HG02759 (cell line): ENCODE data around the gene STK33.

Source experiments
- ATAC-seq: cut with Tn5 transposase; IDR thresholded peaks from one replicate; pipeline ENCODE4 v1.9.1; 2021; ENCODE audit warnings: mild to moderate bottlenecking, moderate library complexity; ENCODE audit not compliant: unreplicated experiment

STK33 gene

DNA sequence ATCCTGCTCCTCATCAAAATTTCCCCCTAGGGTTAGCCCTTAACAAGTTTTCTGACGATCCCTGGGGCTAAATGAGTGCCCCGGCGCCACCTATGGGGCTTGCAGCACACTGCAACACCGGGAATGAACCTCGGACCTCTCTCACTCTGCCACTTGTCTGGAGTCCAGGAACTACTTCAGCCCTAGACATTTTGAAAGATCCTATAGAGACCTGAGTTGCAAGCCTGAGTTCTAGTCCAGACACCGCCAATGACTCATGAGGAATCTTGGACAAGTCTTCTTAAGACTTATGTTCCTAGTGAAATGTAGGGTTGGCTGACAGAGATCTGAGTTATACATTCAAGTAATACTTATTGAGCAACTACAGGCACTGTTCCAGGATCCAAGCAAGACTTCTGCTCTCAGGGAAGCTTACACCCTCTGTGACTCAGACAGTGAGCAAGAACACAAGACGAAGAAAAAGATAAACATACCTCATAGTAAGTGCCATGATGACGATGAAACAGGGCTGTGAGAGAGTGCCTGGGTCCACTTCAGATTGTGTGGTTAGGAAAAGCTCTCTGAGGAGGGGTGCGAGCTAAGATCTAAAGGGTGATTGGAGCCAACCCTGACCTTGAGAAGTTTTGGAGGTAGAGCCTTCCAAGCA, 10.2 kb upstream of the STK33 start:
- peak; percentile 91 for ATAC-seq

DNA sequence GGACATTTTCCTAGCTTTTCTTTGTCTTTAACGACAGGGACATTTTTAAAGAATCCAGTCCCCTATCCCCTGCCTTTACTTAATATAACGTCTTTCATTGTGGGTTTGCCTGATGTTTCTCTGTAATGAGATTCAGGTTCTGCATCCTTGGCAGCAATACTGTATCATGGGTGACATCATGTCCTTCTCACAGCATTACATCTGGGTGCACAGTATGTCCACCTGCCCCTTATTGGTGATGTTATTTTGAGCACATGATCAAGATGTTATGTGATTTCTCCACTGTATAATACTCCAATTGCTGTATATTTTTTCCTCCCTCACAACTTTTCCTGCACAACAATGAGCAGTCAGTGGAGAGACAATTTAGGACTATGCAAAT, 9.7 kb upstream of the STK33 start:
- ATAC-seq, result peak; percentile 15

DNA sequence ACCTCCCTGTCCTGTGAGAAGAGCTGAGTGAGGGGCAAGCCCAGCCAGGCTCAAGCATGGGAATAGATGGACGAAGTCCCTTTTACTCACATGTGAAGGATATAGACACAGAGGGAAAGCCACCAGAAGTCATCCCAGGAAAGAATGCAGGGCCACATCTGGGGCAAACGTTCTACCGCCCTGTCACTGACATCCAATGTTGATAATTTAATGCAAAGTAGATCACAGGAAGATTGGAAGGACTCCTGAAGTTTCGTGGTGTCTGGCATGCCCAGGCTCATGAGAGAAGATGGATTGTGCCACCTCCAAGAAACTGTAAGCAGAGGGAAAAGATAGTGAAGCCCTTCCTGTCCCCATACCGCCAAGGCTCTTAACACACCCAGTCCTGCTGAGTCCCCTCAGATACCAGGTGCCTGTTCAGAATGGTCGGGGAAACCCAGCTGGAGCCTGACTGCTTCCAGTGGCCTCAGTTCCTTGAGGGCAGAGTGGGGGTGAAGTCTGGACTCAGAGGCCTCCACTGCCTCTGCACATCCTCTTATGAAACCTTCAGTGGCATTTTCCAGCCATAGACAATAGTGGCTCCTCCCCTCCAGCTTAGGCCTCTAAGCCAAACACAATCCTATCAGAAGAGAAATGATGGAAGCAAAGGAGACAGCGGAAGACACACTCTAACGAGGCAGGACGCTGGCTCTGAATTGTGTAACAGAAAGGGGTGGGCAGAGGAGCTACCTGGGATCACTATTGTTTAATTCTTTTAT, 7.5 kb upstream of the STK33 start:
- no peak for ATAC-seq

DNA sequence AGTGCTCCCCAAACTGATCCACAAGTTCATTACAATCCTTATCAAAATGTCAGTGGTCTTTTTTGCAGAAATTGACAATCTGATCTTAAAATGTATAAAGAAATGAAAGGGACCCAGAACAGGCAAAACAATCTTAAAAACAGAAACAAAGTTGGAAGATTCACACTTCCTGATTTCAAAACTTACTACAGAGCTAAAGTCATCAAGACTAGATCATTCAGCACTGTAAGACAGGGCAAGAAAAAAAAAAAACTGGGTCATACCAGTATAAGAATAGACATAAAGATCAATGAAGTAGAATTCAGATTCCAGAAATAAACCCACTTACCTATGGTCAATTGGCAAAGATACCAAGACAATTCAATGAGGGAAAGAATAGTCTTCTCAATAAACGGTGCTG, 4.5 kb upstream of the STK33 start:
- no peak for ATAC-seq

DNA sequence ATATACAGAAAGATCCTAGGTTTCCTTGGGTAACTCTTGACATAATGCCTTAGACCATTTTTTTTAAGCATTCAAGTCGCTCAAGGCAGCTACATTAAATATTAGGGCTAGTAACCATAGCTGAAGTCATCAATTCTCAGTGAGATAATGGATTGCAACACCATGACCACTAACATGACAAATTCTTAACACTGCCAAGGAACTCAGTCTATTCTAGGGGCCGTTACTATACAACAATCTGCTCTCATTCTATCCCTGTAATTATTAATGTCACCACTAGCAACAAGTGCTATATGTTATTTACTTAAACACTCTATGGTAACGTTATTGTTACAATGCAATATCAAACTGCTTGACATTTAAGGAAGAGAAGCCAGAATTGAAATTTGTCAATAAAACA, 3.2 kb upstream of the STK33 start:
- no peak for ATAC-seq

DNA sequence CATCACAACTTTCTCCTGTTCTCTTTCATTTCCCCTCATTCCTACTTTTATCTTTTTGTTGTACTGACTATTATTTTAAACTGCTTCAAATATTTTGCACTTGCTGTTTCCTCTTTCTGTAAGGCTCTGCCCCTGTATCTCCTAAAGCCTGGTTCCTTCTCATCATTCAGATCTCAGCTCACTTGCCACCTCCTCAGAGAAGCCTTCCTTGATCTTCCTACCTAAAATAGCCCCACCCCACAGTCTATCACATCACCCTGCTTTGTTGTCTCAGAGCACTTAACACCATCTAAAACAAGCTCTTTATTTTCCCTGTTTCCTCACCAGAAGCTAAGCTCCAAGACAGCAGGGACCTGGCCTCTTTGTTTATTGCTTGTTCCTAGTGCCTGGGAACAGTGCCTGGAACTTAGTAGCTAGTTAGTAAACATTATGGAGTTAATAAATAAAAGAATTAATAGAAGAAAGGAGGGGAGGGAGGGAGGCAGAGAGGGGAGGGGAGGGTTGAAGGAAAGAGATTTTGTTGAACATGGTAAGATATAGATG, 2.5 kb upstream of the STK33 start:
- ATAC-seq, result no peak

DNA sequence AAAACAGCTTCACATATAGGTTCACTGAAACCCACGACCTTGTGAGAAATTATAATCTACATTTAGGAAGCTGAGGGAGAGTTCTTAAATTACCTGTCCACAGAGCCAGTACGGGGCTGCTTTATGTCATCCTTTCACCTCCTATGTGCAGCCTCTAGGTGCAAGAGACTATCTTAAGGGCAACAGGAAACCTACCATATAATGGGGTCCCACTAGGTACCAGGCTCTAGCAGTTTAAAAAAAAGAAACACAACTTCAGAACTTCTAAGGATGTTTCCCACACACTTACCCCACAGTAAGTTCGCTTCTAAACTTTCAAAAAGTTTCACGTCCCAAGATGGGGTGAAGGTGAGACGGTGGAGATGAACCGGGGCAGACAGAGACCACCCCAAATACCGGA, 573 bp downstream of the STK33 start:
- ATAC-seq, result peak; percentile 18

DNA sequence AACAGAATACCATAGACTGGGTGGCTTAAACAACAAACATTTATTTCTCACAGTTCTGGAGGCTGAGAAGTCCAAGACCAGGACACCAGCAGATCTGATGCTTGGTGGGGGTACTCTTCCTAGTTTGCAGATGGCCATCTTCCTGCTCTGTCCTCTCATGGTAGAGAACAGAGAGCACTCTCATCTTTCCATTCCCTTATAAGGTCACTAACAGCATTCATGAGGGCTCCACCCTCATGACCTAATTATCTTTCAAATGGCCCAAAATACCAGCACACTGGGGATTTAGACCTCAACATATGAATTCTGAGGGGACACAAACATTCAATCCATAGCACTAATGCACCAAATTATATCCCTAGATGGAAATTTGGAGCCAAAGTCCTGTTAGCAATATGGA, 6.1 kb downstream of the STK33 start:
- no peak for ATAC-seq

DNA sequence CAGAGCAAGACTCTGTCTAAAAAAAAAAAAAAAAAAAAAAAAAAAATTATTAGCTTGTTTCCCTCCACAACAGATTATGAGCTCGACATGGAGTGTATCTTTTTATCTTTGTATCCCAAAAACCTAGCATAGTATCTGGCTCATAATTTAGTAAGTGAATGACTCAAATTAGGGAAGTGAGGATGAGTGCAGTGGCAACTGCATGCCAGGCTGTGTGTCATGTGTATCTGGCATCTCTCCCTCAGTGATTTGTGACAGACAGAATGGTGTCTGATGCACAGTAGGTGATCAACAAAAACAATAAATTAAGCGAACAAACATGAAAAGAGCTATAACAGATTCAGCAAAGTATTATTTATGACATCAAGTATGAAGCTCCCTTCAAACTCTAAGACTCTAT, 7.2 kb downstream of the STK33 start:
- ATAC-seq, result no peak

DNA sequence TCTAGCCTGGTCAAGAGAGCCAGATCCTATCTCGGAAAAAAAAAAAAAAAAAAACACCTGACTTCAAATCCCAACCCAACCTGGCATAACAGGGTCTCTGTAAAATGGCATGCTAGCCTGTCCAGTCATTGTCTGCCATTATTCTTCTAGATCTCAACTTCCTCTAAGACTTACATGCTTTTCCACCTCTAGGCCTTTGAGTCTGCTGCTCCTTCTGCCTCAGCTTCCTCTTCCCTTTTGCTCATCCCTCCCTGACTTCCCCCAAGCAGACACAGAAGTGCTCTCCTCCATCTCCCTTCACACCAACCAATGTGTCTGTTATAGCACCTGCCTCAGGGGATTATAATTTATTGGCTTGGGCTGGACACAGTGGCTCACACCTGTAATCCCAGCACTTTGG, 7.8 kb downstream of the STK33 start:
- no peak for ATAC-seq

DNA sequence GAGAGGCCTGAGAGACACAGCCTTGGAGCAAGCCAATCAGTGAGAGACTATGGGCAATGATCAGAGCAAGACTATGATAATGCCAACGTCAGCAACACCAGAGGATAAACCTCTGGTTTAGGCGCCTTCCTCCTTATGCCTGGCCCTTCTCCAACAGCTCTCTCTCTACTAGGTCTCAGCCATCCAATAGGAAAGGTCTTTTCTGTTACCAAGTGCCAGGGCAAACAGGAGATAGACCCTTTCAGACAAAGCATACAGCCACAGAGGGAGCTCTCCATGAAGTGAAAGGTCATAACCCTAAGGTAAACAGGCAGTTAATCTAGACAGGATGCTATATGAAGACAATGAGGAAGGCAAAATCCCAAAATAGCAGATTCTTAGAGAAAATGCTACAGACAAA, 9.5 kb downstream of the STK33 start:
- no peak for ATAC-seq

DNA sequence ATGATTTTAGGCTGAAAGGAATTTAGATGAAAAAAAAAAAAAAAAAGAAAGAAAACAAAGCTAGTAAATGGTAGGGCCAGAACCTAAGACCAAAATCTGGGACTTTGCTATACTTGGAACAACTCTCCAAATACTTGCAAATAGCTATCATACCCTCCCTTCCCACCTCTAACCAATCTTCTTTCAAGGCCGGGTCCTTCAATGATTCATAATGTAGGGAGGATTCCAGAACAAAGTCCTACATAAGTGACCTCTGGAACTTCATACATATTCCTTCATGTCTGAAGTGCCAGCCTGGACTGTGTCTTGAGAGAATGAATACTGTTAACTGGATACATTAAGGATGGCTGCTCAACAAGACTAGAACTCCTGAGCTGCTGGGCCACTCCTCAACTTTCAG, 9.9 kb downstream of the STK33 start:
- ATAC-seq, result no peak

DNA sequence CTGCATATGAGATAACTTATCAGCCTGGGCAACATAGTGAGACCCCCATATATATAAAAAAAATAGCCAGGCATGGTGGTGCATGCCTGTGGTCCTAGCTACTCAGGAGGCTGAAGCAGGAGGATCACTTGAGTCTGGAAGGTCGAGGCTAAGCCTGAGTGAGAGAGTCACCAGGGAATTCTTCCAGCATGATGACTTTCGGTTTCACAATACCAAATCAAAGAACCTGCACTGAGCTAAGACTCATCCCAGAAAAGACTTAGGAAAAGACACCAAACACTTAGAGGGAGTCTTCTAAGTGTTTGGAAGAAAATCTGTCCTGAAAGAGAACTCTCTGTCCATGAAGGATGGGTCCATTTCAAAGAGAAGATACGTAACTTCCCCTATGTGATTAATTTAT, 12.7 kb downstream of the STK33 start:
- ATAC-seq, result no peak

DNA sequence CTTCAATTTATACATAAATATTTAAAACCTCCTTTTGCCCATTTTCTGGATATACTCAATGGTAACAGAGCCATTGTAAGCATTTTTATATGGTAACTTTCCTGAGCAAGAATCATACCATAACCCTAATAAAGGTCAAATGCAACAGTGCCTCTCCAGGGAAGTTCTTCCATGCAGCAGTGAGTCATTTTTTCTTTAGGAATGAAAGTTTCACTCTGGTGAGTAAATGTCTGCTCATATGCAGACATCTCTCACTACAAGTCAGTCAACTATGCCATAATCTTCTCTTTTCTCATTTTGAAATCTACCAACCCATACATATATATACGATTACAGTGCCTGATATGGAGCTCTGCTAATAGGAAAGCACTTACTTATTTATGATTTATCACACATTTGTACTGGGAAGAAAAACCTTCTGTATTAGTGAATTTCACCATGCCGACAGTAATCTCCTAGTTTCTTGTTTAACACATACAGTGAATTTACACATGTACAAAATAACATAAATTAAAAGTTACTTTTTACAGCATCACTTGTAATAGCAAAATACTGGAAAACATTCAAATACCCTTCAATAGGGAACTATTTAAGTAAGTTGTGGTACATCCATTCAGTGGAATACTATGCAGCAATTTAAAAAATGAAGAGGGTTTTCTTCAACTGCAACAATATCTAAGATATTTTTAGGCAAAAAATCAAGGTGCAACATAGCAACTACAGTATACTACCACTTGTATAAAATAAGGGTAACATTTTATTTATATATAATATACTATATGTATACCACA, 16.0 kb downstream of the STK33 start:
- ATAC-seq, result no peak

DNA sequence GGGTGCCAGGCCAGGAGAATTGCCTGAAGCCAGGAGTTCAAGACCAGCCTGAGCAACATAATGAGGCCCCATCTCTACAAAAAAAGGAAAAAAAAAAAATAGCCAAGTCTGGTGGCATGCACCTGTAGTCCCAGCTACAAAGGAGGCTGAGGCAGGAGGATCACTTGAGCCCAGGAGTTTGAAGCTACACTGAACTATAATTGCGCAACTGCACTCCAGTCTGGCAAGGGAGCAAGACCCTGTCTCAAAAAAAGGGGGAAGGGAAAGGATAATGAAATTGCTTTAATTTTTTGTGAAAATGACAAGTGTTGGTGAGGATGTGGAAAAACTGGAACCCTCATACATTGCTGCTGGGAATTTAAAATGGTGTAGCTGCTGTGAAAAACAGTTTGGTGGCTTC, 19.2 kb downstream of the STK33 start:
- ATAC-seq, result no peak

DNA sequence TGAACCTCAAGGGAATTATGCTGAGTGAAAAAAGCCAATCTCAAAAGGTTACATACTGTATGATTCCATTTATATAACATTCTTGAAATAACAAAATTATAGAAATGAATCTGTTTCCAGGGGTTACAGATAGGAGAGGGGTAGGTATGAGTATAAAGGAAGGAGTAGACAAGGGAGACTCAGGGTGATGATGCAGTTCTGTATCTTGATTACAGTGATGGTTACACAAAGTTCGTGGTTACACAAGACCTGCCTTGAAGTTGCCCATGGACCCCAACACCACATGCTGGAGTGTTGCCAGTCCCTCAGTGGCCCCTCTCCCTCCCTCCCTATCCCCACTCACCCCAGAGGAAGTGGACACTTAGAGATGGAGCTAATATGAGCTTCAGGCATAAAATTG, 20.3 kb downstream of the STK33 start:
- ATAC-seq, result no peak

DNA sequence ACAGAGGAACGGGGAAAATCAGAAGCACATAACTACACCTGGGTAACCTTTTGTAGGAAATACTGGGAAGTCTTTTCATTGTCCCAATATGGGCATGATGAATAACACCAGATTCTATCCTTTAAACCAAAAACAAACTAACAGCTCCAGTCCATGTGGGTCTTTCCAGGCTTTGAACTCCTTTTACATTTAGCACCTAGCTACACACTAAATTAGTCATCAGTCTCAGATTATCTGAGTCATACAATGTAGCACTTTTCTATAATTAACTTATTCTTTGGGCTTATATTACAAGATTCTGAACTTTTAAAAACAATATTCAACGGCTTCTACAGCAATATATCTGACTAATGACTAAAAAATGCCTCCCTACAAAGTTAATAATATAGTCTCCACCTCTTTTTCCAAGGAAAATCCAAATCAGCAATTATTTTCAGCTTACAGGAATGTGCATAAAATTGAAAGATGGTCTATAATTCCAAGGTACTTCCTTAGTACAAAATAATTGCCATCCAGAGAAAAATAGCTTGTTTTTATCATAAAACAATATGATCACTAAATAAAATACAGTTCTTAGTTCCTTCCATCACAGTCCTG, 26.3 kb downstream of the STK33 start:
- ATAC-seq, result no peak

DNA sequence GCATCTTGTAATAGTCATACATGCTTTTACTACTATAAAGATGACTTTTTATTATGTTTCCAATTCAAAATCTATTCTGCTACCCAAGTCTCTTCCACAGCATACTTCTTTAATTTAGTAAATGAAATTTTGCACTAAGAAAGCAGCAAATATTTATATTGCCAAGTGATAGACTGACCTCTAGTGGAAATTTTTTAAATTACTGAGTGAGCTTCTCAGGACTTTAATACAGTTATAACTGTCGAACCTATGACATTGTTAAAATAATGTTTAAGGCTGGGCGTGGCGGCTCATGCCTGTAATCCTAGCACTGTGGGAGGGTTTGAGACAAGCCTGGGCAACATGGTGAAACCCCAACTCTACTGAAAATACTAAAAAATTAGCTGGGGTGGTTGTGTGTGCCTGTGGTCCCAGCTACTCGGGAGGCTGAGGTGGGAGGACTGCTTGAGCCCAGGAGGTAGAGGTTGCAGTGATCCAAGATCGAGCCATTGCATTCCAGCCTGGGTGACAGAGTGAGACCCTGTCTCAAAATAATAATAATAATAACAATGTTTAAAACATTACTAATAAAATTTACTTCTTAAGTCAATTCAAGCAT, 27.3 kb downstream of the STK33 start:
- no peak for ATAC-seq

DNA sequence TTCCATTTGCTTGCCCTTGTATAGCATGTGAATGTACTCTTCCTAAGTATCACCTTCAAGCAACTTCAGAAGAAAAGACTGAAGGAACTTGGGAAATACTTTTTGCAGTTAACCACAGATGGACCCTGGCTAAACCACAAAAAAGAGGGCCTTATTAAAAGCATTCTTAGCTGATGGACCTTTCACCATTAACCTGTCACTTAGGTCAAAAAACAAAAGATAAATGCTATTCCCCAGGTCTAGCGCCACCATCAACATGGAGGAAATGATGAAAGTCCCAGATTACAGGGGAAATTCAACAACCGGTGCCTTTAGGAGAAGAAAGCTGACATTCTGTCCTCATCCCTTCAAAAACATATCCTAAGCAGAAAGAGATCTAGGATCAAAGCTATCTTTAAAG, 29.5 kb downstream of the STK33 start:
- ATAC-seq, result no peak

DNA sequence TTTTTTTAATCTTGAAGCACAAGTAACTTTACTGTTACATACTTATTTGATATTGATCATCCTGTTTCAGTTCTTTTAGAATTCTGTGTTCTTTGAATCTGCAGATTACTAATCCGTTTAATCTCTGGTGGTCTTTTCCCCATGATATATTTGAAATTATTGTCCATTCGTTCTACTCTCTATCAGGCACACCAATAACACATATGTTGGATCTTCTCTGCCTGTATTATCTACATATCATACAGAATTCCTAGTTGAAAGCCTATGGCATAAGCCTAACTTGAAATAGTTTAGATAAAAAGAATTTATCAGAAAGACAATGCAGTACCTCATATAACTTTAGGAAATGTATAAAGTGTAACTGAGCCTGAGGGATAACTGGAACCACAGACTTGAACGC, 32.6 kb downstream of the STK33 start:
- no peak for ATAC-seq

DNA sequence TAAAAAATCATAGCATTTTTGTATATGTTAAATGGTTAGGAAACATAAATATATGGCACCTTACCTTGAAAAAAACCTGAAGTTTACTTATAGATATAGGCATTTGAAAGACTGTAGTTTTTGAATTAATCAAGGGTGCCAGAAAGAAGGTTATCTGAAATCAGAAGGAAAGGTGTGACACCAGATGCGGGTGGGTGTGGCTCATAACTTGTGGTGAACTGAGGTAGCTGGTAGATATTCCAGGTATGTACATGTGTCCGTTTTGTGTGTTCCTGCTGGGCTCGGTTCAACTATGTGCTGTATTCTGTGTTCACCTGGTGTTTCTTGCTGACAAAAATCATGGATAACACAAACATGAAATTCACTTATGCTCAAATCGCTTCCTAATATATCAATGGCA, 35.6 kb downstream of the STK33 start:
- ATAC-seq, result no peak
